Esophagus (tissue), 2 donors: ENCODE data around the gene NEO1. TPM values are rescaled to one million over a fixed set of nuclear protein-coding genes. Genes with fewer than 3 reads are reported as not detected.

Experiments
- H3K27ac ChIP-seq, 2 donors: one replicate each; pipeline ENCODE4 v1.5.1; 2013; ENCODE audit warnings: low read depth in 2 of 2, mild to moderate bottlenecking in 2 of 2, inconsistent platforms in 1 of 2, low read length in 1 of 2, moderate library complexity in 1 of 2
- H3K27me3 ChIP-seq, 2 donors: one replicate each; pipeline ENCODE4 v1.6.1; 2013; ENCODE audit warnings: low read length in 2 of 2, control low read depth in 1 of 2, mild to moderate bottlenecking in 1 of 2; ENCODE audit not compliant: insufficient read depth in 2 of 2, control insufficient read depth in 1 of 2
- H3K36me3 ChIP-seq, 2 donors: one replicate each; pipeline ENCODE4 v1.6.1; 2013; ENCODE audit warnings: low read length in 1 of 2; ENCODE audit not compliant: control insufficient read depth in 2 of 2, insufficient read depth in 2 of 2
- H3K4me1 ChIP-seq, 2 donors: one replicate each; pipeline ENCODE4 v1.6.1; 2013; ENCODE audit warnings: low read length in 1 of 2; ENCODE audit not compliant: control insufficient read depth in 2 of 2, insufficient read depth in 2 of 2
- H3K4me3 ChIP-seq, 2 donors: one replicate each; pipeline ENCODE4 v1.5.1; 2013; ENCODE audit warnings: low read length in 2 of 2, mild to moderate bottlenecking in 2 of 2, low read depth in 1 of 2, moderate library complexity in 1 of 2
- H3K9me3 ChIP-seq, 2 donors: one replicate each; pipeline ENCODE4 v1.6.1; 2013; ENCODE audit warnings: mild to moderate bottlenecking in 2 of 2, low read depth in 1 of 2, low read length in 1 of 2, moderate library complexity in 1 of 2; ENCODE audit not compliant: control insufficient read depth in 2 of 2, insufficient read depth in 1 of 2
- WGBS, 2 donors: extraction: QIAGEN DNeasy Blood & Tissue Kit; methylation state at CpG; one replicate each; pipeline ENCODE4 v1.1.7; 2013; 5-methylcytosine and 5-hydroxymethylcytosine counted together
- polyA plus RNA-seq, 2 donors: library from polyadenylated mRNA; stranded (reverse); fragments of 200-250 nt; gene quantifications; one replicate each; pipeline ENCODE4 v1.2.3, GENCODE V29; 2013
- donor health status: healthy with polysubstance abuse.
- donor health status: Bipolar disorder and iron deficiency.

The NEO1 gene
- polyA plus RNA-seq, 2 donors = 5.7 to 7.3 TPM

- H3K9me3 ChIP-seq = no peaks in the 10 kb centered on the region
- no peak overlapping the region for H3K27ac ChIP-seq
- H3K36me3 ChIP-seq = peaks cover 0 to 3% of the 10 kb centered on the region in 2 donors
- H3K4me1 ChIP-seq = peaks cover 0 to 2% of the 10 kb centered on the region in 2 donors
- H3K4me3 ChIP-seq = no peak overlapping the region
- no peaks in the 10 kb centered on the region for H3K27me3 ChIP-seq
- 89 to 94% methylated on average over 2 of the region's 2 CpGs for WGBS, 2 donors
Observed at GRCh38 chr15:73232776-73233175, 180.5 kb downstream of the NEO1 start.

GRCh38 chr15:73233623-73234022 lies 181.4 kb downstream of the NEO1 start:
- 90 to 92% methylated on average over 5 of the region's 5 CpGs for WGBS, 2 donors
- Histone ChIP-seq H3K36me3 (peaks cover 0 to 3% of the 10 kb centered on the region in 2 donors), H3K27ac (no peak overlapping the region), H3K9me3 (no peaks in the 10 kb centered on the region), H3K4me1 (peaks cover 0 to 2% of the 10 kb centered on the region in 2 donors), H3K4me3 (no peak overlapping the region), H3K27me3 (no peaks in the 10 kb centered on the region)

DNA sequence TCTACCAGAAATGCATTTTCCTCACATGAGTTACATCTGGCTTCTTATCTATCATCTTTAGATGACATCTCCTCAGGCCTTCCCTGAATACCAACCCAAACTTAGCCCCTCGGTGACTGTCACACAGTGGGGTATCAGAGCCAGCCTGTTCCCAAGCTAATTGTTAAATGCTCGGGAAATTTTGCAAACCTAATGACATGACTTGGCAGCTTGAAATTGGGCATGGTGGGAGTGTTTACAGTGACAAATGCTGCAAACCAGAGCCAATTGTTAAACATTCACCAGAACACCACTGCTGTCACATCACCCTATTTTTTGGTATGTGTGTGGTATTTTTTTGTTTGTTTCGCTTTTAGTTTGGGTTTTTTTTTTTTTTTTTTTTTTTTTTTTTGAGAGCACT lies 185.6 kb downstream of the NEO1 start:
- peaks cover 0 to 3% of the 10 kb centered on the region in 2 donors for H3K36me3 ChIP-seq
- WGBS, 2 donors = 57 to 61% methylated on average over 3 of the region's 3 CpGs
- no peaks in the 10 kb centered on the region for H3K9me3 ChIP-seq
- no peaks in the 10 kb centered on the region for H3K27me3 ChIP-seq
- no peak overlapping the region for H3K27ac ChIP-seq
- no peak overlapping the region for H3K4me3 ChIP-seq
- no peaks in the 10 kb centered on the region for H3K4me1 ChIP-seq

GRCh38 chr15:73239564-73240215 lies 187.4 kb downstream of the NEO1 start:
- WGBS, 2 donors = 77 to 85% methylated on average over 10 of the region's 10 CpGs
- H3K9me3 ChIP-seq = no peaks in the 10 kb centered on the region
- no peaks in the 10 kb centered on the region for H3K4me1 ChIP-seq
- H3K4me3 ChIP-seq = no peak overlapping the region
- no peaks in the 10 kb centered on the region for H3K27me3 ChIP-seq
- H3K27ac ChIP-seq = no peak overlapping the region
- H3K36me3 ChIP-seq = peaks cover 0 to 3% of the 10 kb centered on the region in 2 donors

GRCh38 chr15:73240866-73241499 lies 188.7 kb downstream of the NEO1 start:
- Histone ChIP-seq H3K4me1 (no peaks in the 10 kb centered on the region), H3K9me3 (no peaks in the 10 kb centered on the region), H3K27me3 (no peaks in the 10 kb centered on the region), H3K27ac (no peak overlapping the region), H3K36me3 (peaks cover 0 to 3% of the 10 kb centered on the region in 2 donors), H3K4me3 (no peak overlapping the region)
- 35 to 45% methylated on average over 4 of the region's 4 CpGs for WGBS, 2 donors

- Histone ChIP-seq H3K4me1 (no peaks in the 10 kb centered on the region), H3K27me3 (no peaks in the 10 kb centered on the region), H3K4me3 (no peak overlapping the region), H3K9me3 (no peaks in the 10 kb centered on the region), H3K36me3 (no peaks in the 10 kb centered on the region), H3K27ac (no peak overlapping the region)
- 78 to 81% methylated on average over 6 of the region's 6 CpGs for WGBS, 2 donors
Observed at GRCh38 chr15:73244333-73244732, 192.1 kb downstream of the NEO1 start.

DNA sequence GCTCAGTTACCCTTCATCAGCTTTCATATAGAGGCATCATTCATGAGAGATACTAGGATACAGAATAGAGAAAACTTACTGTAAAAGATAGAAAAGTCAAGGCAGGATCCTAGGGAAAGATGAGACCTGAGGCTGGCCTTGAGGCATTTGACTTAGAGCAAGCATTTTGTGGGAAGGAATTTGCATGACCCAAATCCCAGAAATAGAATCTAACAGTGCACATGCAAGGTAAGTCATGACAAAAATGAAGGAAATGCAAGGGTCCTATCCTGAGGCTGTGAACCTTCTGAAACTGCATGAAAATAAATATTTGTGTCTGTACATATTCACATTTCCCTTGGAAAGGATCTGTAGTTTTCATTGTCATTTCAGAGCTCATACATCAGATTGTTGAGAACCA lies 194.2 kb downstream of the NEO1 start:
- no peaks in the 10 kb centered on the region for H3K36me3 ChIP-seq
- no peaks in the 10 kb centered on the region for H3K27me3 ChIP-seq
- H3K27ac ChIP-seq = no peak overlapping the region
- H3K4me1 ChIP-seq = no peaks in the 10 kb centered on the region
- H3K9me3 ChIP-seq = no peaks in the 10 kb centered on the region
- no peak overlapping the region for H3K4me3 ChIP-seq

DNA sequence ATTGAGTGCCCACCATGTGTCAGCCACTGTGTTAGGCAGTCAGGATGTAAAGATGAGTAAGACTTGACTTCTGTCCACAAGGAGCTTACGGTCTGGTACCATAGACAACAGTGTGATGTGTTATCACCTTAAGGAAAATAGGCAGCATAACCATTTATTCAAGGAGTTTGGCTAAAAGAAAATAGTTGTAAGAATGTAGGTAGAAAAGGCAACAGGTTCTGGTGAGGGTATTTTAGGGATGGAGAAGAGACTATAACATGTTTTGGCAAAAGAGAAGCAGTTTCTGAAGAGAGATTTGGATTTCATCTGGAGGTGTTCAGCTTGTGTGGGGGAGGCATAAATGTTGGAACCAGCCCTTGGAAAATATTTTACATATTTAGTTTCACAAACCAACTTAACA lies 194.6 kb downstream of the NEO1 start:
- WGBS, 2 donors = 92 to 94% methylated on average over 1 of the region's 1 CpG
- no peaks in the 10 kb centered on the region for H3K4me1 ChIP-seq
- no peak overlapping the region for H3K4me3 ChIP-seq
- H3K36me3 ChIP-seq = no peaks in the 10 kb centered on the region
- no peaks in the 10 kb centered on the region for H3K27me3 ChIP-seq
- H3K9me3 ChIP-seq = no peaks in the 10 kb centered on the region
- H3K27ac ChIP-seq = no peak overlapping the region

GRCh38 chr15:73247331-73247730 lies 195.1 kb downstream of the NEO1 start:
- H3K27ac ChIP-seq = no peak overlapping the region
- H3K4me1 ChIP-seq = no peaks in the 10 kb centered on the region
- WGBS, 2 donors = 46 to 53% methylated on average over 1 of the region's 1 CpG
- H3K27me3 ChIP-seq = no peaks in the 10 kb centered on the region
- no peaks in the 10 kb centered on the region for H3K36me3 ChIP-seq
- no peak overlapping the region for H3K4me3 ChIP-seq
- H3K9me3 ChIP-seq = no peaks in the 10 kb centered on the region

DNA sequence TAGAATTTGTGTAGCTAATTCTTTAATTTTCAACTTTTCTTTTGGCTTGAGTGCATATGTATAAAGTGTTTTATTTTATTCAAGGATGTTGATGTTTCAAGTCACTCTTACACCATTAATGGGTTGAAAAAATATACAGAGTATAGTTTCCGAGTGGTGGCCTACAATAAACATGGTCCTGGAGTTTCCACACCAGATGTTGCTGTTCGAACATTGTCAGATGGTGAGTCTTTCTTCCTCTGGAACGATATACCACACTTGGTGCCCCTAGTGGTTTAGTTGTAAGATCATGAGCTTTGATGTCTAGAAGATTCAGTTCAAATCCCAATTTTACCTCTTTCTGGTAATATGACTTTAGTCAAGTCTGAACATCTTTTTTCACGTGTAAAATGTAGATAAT lies 197.2 kb downstream of the NEO1 start:
- no peaks in the 10 kb centered on the region for H3K27me3 ChIP-seq
- H3K4me1 ChIP-seq = no peaks in the 10 kb centered on the region
- H3K4me3 ChIP-seq = no peak overlapping the region
- H3K36me3 ChIP-seq = peaks cover 0 to 2% of the 10 kb centered on the region in 2 donors
- no peaks in the 10 kb centered on the region for H3K9me3 ChIP-seq
- 76 to 82% methylated on average over 4 of the region's 4 CpGs for WGBS, 2 donors
- H3K27ac ChIP-seq = no peak overlapping the region
